T-cell (primary cell): ENCODE results near the gene DCC. TPM values are rescaled to one million over a fixed set of nuclear protein-coding genes. Genes with fewer than 3 reads are reported as not detected.

Experiments used
- ATAC-seq, 4 experiments: fragments of 200-7000 bp in 3 of 4; fragments of 150-1000 bp in 1 of 4; cut with Tn5 transposase; replicated peaks in 1 of 4; 1 replicate in 3 of 4; 2 replicates in 1 of 4; pipeline ENCODE4 v1.10.0; 2021; ENCODE audit warnings: moderate library complexity in 3 of 4, mild to moderate bottlenecking in 2 of 4, moderate number of reproducible peaks in 1 of 4
- CTCF ChIA-PET, 2 donors: fragments of 300-600 bp; sonication (Branson Sonifier 250); formaldehyde crosslinking; loops; one replicate each; lab custom pipeline; 2022; ENCODE audit warnings: antibody characterized with exemption in 2 of 2; lab: Charles Lee
- POLR2A ChIA-PET, 2 donors: fragments of 300-600 bp; sonication (Branson Sonifier 250); formaldehyde crosslinking; loops; one replicate each; lab custom pipeline; 2022; ENCODE audit warnings: antibody characterized with exemption in 2 of 2; lab: Charles Lee
- DNase-seq, 35 experiments: peaks; one replicate each; pipeline versions ENCODE4 v3.0.0 to v3.0.0-alpha.2; 2013 to 2023
- H3K27ac ChIP-seq: one replicate; pipeline ENCODE4 v1.5.1; 2013; ENCODE audit warnings: low read length
- H3K27me3 ChIP-seq, 2 experiments: replicated peaks in 1 of 2; 1 replicate in 1 of 2; 2 replicates in 1 of 2; pipeline versions ENCODE4 v1.6.1 to v1.7.0; 2013; ENCODE audit warnings: low read length in 1 of 2, mixed read lengths in 1 of 2; ENCODE audit not compliant: control insufficient read depth in 2 of 2, insufficient read depth in 2 of 2; ENCODE audit errors: extremely low read depth in 1 of 2
- H3K36me3 ChIP-seq, 2 donors: 1 replicate in 1 of 2; 2 replicates in 1 of 2; pipeline versions ENCODE4 v1.6.1 to v1.7.0; 2013; ENCODE audit warnings: low read length in 1 of 2; ENCODE audit not compliant: control insufficient read depth in 2 of 2, insufficient read depth in 1 of 2; ENCODE audit errors: extremely low read depth in 1 of 2
- H3K4me1 ChIP-seq, 2 experiments: 1 replicate in 1 of 2; 2 replicates in 1 of 2; pipeline versions ENCODE4 v1.6.1 to v1.7.0; 2013; ENCODE audit warnings: low read length in 2 of 2, mixed read lengths in 1 of 2; ENCODE audit not compliant: insufficient read depth in 2 of 2, control insufficient read depth in 1 of 2; ENCODE audit errors: extremely low read depth in 1 of 2
- H3K4me3 ChIP-seq, 2 donors: 1 replicate in 1 of 2; 2 replicates in 1 of 2; pipeline versions ENCODE4 v1.5.1 to v1.7.0; 2013; ENCODE audit warnings: mild to moderate bottlenecking in 2 of 2, low read length in 1 of 2, moderate library complexity in 1 of 2; ENCODE audit not compliant: control insufficient read depth in 1 of 2; ENCODE audit errors: extremely low read depth in 1 of 2
- H3K9me3 ChIP-seq: 2 replicates; pipeline ENCODE4 v1.7.0; 2013
- H3K27ac Mint-ChIP-seq, 2 donors: one replicate each; pipeline ENCODE4 v1.8.0; 2020 to 2021; ENCODE audit warnings: mild to moderate bottlenecking in 2 of 2, mixed read lengths in 2 of 2
- H3K27me3 Mint-ChIP-seq, 2 donors: one replicate each; pipeline ENCODE4 v1.8.0; 2021 to 2022; ENCODE audit warnings: mixed read lengths in 2 of 2
- H3K36me3 Mint-ChIP-seq: one replicate; pipeline ENCODE4 v1.8.0; 2021; ENCODE audit warnings: mixed read lengths
- H3K4me1 Mint-ChIP-seq, 3 donors: one replicate each; pipeline ENCODE4 v1.8.0; 2020 to 2022; ENCODE audit warnings: mixed read lengths in 3 of 3, mild to moderate bottlenecking in 1 of 3
- H3K4me3 Mint-ChIP-seq, 3 donors: one replicate each; pipeline ENCODE4 v1.8.0; 2020 to 2022; ENCODE audit warnings: mild to moderate bottlenecking in 3 of 3, mixed read lengths in 3 of 3, moderate library complexity in 3 of 3
- H3K9me3 Mint-ChIP-seq, 3 donors: one replicate each; pipeline ENCODE4 v1.8.0; 2020 to 2022; ENCODE audit warnings: mixed read lengths in 3 of 3
- WGBS: methylation state at CpG from one replicate; pipeline ENCODE4 v1.1.5; 2013; ENCODE audit warnings: missing lambda C conversion rate; ENCODE audit not compliant: insufficient coverage; 5-methylcytosine and 5-hydroxymethylcytosine counted together
- total RNA-seq, 35 experiments: library from RNA in 6 of 35; stranded (reverse) in 6 of 35; fragments of 120-200 nt in 1 of 35; gene quantifications; one replicate each; pipeline versions ENCODE4 v1.2.1 to v1.2.4 and lab custom pipeline; 2013 to 2026

DCC gene
- total RNA-seq, 5 donors from 2014 or later (not counting 1 experiment from before 2014, with no cell fraction given), result not detected

DNA sequence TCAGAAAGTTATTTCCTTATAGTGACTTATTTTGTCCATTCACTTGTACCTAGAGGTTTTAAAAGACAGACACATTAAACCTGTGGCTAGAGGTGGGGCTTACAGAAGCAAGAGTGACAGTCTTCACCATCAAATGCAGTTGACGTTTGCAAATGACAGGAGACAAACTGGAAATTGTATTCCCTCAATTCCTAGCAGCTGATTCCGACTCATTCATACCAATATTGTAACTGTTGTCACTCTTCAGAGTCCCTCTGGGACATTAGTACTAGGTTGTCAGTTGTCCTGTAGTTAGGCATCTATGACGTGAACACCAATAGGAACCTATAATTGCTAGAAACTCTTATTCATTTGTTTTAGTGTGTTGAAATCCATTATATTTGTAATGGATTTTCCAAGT, 794.7 kb downstream of the DCC start:
- ChIA-PET CTCF (interaction anchor here in 1 of 2 donors (0.8 kb wide), 1 partner anchor 56 kb away, joined by 3 read pairs; no protein-coding TSS in a partner anchor), POLR2A (no interaction called here)
- WGBS, result no CpG with 5 or more reads among the region's 3 CpGs

GRCh38 chr18:53135654-53136053, 795.7 kb downstream of the DCC start:
- no peaks in the 10 kb centered on the region for H3K4me1 ChIP-seq
- no peak overlapping the region for H3K4me3 Mint-ChIP-seq
- H3K36me3 ChIP-seq, result no peaks in the 10 kb centered on the region
- no peak for ATAC-seq
- CTCF ChIA-PET, result no interaction called here
- H3K27me3 Mint-ChIP-seq, result no peaks in the 10 kb centered on the region
- H3K27ac ChIP-seq, result no peak overlapping the region
- no peaks in the 10 kb centered on the region for H3K4me1 Mint-ChIP-seq
- peaks cover 9 to 19% (median 14%) of the 10 kb centered on the region in 3 donors for H3K9me3 Mint-ChIP-seq
- H3K27me3 ChIP-seq, result no peaks in the 10 kb centered on the region
- POLR2A ChIA-PET, result no interaction called here
- H3K9me3 ChIP-seq, result no peaks in the 10 kb centered on the region
- DNase-seq, result no peak
- no peaks in the 10 kb centered on the region for H3K36me3 Mint-ChIP-seq
- H3K4me3 ChIP-seq, result no peak overlapping the region
- no peak overlapping the region for H3K27ac Mint-ChIP-seq

More for the DNA sequence above, 794.7 kb downstream of the DCC start:
- H3K4me1 Mint-ChIP-seq, result no peaks in the 10 kb centered on the region
- Histone ChIP-seq H3K27ac (no peak overlapping the region), H3K4me3 (no peak overlapping the region), H3K9me3 (no peaks in the 10 kb centered on the region), H3K27me3 (no peaks in the 10 kb centered on the region), H3K36me3 (no peaks in the 10 kb centered on the region), H3K4me1 (no peaks in the 10 kb centered on the region)
- DNase-seq, result no peak
- peaks cover 12 to 23% (median 14%) of the 10 kb centered on the region in 3 donors for H3K9me3 Mint-ChIP-seq
- no peak overlapping the region for H3K4me3 Mint-ChIP-seq
- H3K36me3 Mint-ChIP-seq, result no peaks in the 10 kb centered on the region
- H3K27me3 Mint-ChIP-seq, result no peaks in the 10 kb centered on the region
- H3K27ac Mint-ChIP-seq, result no peak overlapping the region
- ATAC-seq, result no peak

DNA sequence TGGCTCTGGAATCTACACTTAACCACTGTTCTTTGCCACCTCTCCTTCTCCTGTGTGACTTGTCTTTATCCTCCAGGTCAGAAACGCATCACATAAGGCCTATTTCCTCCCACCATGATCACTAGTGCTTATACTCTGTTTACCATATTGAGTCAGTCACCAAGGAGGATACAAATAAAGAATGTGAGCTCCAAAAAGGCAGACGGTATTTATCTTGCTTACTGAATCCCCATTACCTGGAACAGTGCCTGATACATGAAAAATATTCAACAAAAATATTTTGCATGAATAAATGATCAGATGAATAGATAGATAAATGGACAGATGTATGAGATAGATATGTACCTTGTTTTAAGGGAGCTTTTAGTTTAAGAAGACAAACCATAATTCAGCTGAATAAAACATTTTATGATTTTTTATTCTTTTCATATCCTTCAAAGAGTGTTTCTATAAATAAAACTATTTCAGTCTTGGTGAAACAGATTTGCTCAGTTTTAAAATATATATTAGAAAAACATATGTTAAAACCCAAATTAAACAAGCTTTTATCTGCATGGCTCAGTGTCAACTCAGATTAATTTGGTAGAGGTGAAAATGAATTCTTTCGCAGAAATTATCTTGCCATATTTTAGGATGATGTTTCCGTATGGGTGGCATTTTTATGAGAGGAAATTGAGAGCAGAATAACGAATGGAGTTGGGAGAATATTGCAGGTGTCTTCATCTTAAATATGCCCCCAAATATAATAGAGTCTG, 799.9 kb downstream of the DCC start:
- H3K36me3 ChIP-seq, result no peaks in the 10 kb centered on the region
- 100% methylated on average over 1 of the region's 5 CpGs for WGBS
- Mint-ChIP-seq H3K9me3 (peaks cover 7 to 18% (median 16%) of the 10 kb centered on the region in 3 donors), H3K36me3 (no peaks in the 10 kb centered on the region), H3K27me3 (no peaks in the 10 kb centered on the region), H3K4me3 (no peak overlapping the region), H3K27ac (no peak overlapping the region), H3K4me1 (no peaks in the 10 kb centered on the region)
- no peaks in the 10 kb centered on the region for H3K9me3 ChIP-seq
- CTCF ChIA-PET, result interaction anchor here in 1 of 2 donors (0.5 kb wide), 1 partner anchor 140 kb away, joined by 4 read pairs; no protein-coding TSS in a partner anchor
- H3K27me3 ChIP-seq, result no peaks in the 10 kb centered on the region
- DNase-seq, result no peak
- H3K4me1 ChIP-seq, result no peaks in the 10 kb centered on the region
- no peak overlapping the region for H3K4me3 ChIP-seq
- ATAC-seq, result no peak
- POLR2A ChIA-PET, result interaction anchor here in 1 of 2 donors (0.6 kb wide), 1 partner anchor 8 kb away, joined by 5 read pairs; no protein-coding TSS in a partner anchor
- H3K27ac ChIP-seq, result no peak overlapping the region

DNA sequence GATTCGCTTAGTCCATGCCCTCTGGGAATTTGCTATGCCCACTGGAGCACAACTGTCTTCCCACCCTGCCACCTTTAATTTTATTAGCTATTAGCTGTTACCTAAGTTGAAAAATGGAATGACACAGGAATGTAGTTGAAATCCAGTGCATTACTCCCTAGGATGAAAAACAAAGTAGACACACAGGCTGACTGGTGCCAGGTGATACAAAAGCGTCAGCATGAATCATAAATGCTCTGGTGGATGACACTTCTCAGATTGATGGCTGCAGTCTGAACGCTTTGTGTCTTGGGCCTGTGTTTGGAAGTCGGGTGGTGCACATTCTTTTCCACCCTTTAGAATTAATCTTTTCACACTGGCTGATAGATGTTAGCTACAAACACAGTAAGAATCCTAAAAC, 802.0 kb downstream of the DCC start:
- no peak overlapping the region for H3K4me3 Mint-ChIP-seq
- ATAC-seq (no peak), DNase-seq (no peak)
- ChIA-PET CTCF (no interaction called here), POLR2A (interaction anchor here in 1 of 2 donors (0.6 kb wide), 1 partner anchor 785 kb away, joined by 3 read pairs; no protein-coding TSS in a partner anchor)
- no peak overlapping the region for H3K27ac Mint-ChIP-seq
- no peaks in the 10 kb centered on the region for H3K4me1 Mint-ChIP-seq
- WGBS, result 70% methylated on average over 1 of the region's 4 CpGs
- H3K36me3 ChIP-seq, result no peaks in the 10 kb centered on the region
- H3K36me3 Mint-ChIP-seq, result no peaks in the 10 kb centered on the region
- no peaks in the 10 kb centered on the region for H3K4me1 ChIP-seq
- no peaks in the 10 kb centered on the region for H3K27me3 Mint-ChIP-seq
- H3K9me3 Mint-ChIP-seq, result peaks cover 6 to 10% (median 10%) of the 10 kb centered on the region in 3 donors
- no peaks in the 10 kb centered on the region for H3K27me3 ChIP-seq
- H3K4me3 ChIP-seq, result no peak overlapping the region
- no peak overlapping the region for H3K27ac ChIP-seq
- H3K9me3 ChIP-seq, result no peaks in the 10 kb centered on the region

DNA sequence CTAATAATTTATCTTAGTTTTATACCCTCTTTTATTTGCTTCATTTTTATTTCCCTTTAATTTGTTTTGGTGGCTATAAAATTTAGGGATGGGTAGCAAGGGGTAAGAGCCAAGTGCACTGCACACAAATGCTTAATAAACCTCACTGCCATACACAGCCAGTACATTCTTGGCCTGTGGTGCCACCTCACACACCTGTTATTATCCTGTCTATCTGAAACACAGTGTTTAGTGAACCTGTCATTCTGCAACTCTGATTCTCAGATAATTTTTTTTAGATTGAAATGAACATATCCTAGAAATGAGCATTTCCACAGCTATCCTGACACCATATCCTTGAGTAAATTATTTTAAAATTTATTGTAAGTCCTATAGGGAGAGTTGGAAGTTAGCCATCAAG, 807.5 kb downstream of the DCC start:
- no peak overlapping the region for H3K4me3 ChIP-seq
- H3K27me3 ChIP-seq, result no peaks in the 10 kb centered on the region
- Mint-ChIP-seq H3K36me3 (no peaks in the 10 kb centered on the region), H3K4me3 (no peak overlapping the region), H3K27me3 (no peaks in the 10 kb centered on the region), H3K4me1 (no peaks in the 10 kb centered on the region), H3K9me3 (peaks cover 3 to 15% (median 5%) of the 10 kb centered on the region in 3 donors), H3K27ac (no peak overlapping the region)
- ATAC-seq, result no peak
- H3K9me3 ChIP-seq, result no peaks in the 10 kb centered on the region
- no peaks in the 10 kb centered on the region for H3K36me3 ChIP-seq
- H3K4me1 ChIP-seq, result no peaks in the 10 kb centered on the region
- CTCF ChIA-PET, result no interaction called here
- POLR2A ChIA-PET, result interaction anchor here in 1 of 2 donors (0.6 kb wide), 1 partner anchor 72 kb away, joined by 5 read pairs; no protein-coding TSS in a partner anchor
- H3K27ac ChIP-seq, result no peak overlapping the region
- DNase-seq, result no peak

GRCh38 chr18:53148123-53148522, 808.1 kb downstream of the DCC start:
- 37% methylated on average over 4 of the region's 5 CpGs for WGBS
- no peak for ATAC-seq
- Mint-ChIP-seq H3K4me3 (no peak overlapping the region), H3K27ac (no peak overlapping the region), H3K27me3 (no peaks in the 10 kb centered on the region), H3K9me3 (peaks cover 0 to 12% (median 4%) of the 10 kb centered on the region in 3 donors), H3K4me1 (no peaks in the 10 kb centered on the region), H3K36me3 (no peaks in the 10 kb centered on the region)
- Histone ChIP-seq H3K4me1 (no peaks in the 10 kb centered on the region), H3K9me3 (no peaks in the 10 kb centered on the region), H3K4me3 (no peak overlapping the region), H3K27me3 (no peaks in the 10 kb centered on the region), H3K36me3 (no peaks in the 10 kb centered on the region), H3K27ac (no peak overlapping the region)
- CTCF ChIA-PET, result interaction anchor here in 1 of 2 donors (0.5 kb wide), 1 partner anchor 1348 kb away, joined by 3 read pairs; no protein-coding TSS in a partner anchor
- POLR2A ChIA-PET, result interaction anchor here in 1 of 2 donors (0.6 kb wide), 1 partner anchor 314 kb away, joined by 5 read pairs; no protein-coding TSS in a partner anchor
- no peak for DNase-seq
